ENCODE data around the gene ST6GALNAC2.
A peak's percentile ranks its signal among the peaks of the same experiment; 100 is the strongest.

ST6GALNAC2 gene

GRCh38 chr17:76599694-76600460 lies 14.2 kb upstream of the ST6GALNAC2 start:
- DNase-seq = peak; percentile 92

DNA sequence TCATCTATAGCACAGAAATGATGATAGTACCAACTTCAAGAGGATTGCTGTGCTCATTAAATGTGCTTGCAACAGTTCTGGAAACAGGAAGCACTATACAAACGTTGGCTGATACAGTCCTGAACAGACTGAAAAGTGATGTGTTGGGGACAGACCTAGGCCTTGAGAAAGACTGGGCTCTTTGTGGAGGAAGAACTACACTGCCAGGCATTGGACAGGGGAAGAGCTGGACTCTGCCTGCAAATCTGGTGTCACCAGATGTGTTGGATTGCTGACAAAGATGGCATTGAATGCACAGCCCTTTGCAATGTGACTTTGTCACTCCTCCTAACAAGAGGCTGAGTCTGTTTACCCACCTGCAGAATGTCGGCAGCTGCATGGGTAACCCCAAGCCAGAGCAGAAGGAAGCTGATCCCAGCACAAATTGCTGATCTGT lies 12.4 kb upstream of the ST6GALNAC2 start:
- DNase-seq = peak; percentile 95 to 97

GRCh38 chr17:76597156-76598003 lies 11.7 kb upstream of the ST6GALNAC2 start:
- DNase-seq = peak in 1 of 2 experiments; percentile 18

DNA sequence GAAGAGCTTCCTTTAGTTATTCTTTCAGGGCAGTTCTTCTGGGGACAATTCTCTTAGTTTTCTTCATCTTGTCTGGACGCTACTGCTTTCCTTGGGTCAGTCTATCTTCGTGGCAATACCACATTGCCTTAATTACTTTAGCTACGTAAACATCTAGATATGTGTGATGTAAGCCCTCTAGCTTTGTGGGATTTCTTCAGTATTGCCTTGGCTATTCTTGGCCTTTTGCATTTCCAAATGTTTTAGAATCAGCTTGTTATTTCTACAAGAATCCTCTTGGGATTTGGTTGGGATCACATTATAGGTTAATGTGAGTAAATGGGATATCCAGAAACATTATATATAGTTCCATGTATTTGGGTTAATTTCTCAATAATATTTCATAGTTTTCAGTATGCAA lies 9.0 kb upstream of the ST6GALNAC2 start:
- no peak for DNase-seq

DNA sequence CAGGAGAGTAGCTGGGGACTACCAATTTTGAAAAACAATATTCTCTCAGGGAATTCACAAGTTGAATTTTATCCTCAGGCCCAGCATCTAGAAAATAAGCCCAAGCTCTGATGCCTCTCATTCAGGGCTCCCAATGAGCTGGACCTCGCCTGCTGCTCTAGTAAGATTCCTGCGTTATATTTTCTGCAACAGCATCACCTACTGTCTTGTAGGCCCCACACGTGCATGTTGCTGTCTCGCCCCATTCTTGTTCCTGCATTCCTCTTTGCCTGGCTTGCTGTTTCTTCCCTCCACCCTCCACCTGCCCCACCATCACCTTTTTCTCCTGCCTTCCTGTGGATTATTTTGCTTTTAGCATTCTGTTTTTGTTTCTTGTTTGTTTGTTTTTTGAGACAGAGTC lies 8.3 kb upstream of the ST6GALNAC2 start:
- DNase-seq = no peak

- DNase-seq = no peak
Observed at GRCh38 chr17:76593384-76593826, 7.7 kb upstream of the ST6GALNAC2 start.

GRCh38 chr17:76588182-76588581 lies 2.5 kb upstream of the ST6GALNAC2 start:
- no peak for DNase-seq

DNA sequence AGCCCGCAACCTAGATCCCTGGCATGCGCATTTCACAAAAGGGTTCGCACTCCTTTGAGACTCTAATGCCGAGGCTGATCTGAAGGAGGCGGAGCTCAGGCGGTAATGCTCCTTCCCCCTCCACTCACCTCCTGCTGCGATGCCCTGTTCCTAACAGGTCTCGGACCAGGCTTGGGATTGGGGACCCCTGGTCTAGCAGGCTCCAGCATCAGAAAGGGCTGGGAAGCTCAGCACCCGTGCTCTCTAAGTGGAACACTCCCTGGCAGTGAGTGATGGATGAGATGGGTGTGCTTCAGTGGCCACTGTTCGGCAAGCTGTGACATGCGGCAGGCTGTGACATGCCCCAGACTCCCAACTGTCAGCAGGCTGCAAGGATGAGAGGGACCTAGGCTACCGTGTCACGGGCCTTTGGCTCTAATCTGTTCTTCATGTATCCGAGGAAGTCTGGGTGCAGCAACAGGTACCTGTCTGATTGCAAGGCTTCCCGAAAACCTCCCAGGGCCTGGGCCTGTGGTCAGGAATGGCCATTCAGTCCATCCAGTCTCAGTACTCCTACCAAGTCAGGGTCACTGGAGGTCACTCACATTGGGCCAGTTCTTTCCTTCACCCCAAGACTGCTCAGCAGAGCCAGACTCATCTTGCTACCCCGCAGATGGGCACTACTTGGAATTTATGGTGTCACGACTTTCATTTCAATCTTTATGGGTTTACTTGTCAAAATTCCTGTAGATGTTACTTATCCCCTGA lies 1.3 kb upstream of the ST6GALNAC2 start:
- no peak for DNase-seq

- no peak for DNase-seq
Observed at GRCh38 chr17:76585033-76585648, 519 bp downstream of the ST6GALNAC2 start.

- no peak for DNase-seq
Observed at GRCh38 chr17:76584427-76585032, 1.1 kb downstream of the ST6GALNAC2 start.

DNA sequence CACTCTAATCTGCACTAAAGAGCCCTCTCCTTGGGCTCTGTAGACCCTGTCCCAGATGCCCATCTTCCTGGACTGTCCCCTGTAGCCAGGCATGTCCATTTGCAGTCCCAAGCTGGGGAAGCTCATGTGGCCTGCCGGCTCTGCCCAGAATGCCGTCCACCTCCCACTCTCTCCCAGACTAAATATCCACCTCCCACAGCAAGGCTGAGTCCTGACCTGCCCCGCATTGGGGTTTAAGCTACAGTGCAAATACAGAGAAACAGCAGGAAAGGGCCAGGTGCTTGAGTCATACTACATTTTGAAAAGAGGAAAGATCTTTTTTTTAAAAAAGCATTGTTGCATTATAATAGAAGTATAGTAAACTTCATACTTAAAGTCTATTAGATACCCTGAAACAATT lies 3.0 kb downstream of the ST6GALNAC2 start:
- DNase-seq = no peak

DNA sequence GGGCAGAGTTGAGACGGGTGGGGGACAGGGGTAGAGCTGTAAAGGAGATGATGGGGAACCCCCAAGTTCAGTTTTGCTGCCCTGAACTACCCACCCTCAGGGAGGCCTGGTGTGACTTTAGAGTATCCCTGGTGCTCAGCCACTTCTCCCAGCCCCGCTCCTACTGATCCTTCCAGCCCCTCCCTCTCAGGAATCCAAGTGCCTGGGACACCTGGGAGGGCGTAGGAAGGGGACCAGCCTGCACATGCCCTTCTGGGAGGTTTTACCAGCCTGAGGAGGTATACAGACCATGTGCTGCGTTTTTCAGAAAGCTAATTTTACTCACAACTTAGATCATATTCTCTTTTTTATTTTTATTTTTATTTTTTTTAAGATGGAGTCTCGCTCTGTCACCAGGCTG lies 4.1 kb downstream of the ST6GALNAC2 start:
- no peak for DNase-seq

- DNase-seq = peak; percentile 10 to 17
Observed at GRCh38 chr17:76579281-76579680, 6.4 kb downstream of the ST6GALNAC2 start.

- no peak for DNase-seq
Observed at GRCh38 chr17:76578376-76578775, 7.3 kb downstream of the ST6GALNAC2 start.

DNA sequence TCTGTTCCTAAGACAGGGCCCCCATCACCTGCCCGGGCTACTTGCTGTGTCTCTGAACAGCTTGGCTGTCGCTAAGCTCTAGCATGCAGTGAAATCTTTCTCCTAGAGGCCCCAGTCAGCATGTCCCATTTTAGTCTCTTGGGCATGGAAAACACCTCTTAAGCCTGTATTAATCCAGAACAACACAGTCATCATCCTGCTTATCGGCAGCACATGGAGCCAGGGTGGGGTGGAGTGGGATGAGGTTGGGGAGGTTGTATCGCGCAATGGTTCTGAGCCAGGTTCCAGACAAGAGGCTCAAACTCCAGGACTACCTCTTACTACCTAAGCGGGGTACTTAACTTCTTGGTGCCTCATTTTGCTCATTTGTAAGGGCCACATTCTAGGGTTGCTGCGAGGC lies 7.8 kb downstream of the ST6GALNAC2 start:
- no peak for DNase-seq

DNA sequence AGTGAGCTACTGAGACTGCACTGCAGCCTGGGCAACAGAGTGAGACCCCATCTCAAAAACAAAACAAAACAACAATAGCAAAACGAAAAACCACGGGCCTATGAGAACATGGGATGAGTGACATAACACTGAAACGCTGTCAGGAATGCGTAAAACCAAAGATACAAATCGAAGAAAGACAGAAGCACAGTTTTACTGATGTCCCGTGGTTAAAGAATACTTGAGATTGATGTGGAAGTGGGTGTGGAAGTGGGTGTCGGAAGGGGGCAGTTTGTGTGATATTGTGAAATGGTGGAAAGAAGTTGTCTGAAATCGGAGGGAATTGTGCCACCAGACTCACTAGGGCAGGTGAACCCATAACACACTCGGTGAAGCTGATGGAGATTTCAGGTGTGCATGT lies 9.5 kb downstream of the ST6GALNAC2 start:
- DNase-seq = no peak

- DNase-seq = no peak
Observed at GRCh38 chr17:76575570-76575969, 10.1 kb downstream of the ST6GALNAC2 start.

- no peak for DNase-seq
Observed at GRCh38 chr17:76574166-76574565, 11.5 kb downstream of the ST6GALNAC2 start.

DNA sequence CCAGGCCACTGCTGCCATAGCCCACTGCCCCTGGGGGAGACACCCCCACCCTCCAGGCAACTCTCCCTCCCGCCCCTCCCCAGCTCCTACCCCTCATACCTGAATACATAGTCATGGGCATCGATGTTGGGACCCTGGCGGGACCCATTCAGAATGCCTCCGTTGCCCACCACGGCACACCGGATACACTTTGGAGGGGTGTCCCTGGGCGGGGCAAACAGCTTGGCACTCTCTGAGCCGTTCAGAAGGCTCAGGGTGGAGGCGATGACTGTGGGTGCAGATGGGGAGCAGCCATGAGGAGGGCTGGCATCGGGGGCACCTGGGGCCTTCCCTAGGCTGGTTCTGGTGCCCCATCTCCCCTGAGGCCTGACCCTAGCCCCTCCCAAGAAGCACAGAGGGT lies 12.6 kb downstream of the ST6GALNAC2 start:
- DNase-seq = no peak

GRCh38 chr17:76572201-76572910 lies 13.3 kb downstream of the ST6GALNAC2 start:
- no peak for DNase-seq

DNA sequence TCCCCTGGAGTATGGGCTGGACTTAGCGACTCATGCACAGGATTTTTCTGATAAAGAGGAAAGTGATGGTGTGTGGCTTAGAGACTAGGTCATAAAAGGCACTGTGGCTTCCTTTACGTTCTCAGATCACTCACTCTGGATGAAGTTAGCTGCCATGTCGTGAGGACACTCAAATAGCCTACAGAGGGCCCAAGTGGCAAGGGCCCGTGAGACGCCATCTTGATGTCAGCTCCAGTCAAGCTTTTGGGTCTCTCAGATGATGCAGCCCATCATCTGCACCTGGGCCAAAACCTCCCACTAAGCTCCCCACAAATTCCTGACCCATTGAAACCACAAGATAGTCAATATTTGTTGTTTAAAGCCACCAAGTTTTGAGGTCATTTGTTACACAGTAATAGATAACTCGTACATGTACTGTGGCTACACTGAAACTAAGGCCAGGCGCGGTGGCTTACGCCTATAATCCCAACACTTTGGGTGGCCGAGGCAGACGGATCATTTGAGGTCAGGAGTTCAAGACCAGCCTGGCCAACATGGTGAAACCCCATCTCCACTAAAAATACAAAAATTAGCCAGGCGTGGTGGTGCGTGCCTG lies 14.7 kb downstream of the ST6GALNAC2 start:
- no peak for DNase-seq

Data from AML-193 (cell line).